Measurements from ENCODE around the gene DNAJC1.

DNA sequence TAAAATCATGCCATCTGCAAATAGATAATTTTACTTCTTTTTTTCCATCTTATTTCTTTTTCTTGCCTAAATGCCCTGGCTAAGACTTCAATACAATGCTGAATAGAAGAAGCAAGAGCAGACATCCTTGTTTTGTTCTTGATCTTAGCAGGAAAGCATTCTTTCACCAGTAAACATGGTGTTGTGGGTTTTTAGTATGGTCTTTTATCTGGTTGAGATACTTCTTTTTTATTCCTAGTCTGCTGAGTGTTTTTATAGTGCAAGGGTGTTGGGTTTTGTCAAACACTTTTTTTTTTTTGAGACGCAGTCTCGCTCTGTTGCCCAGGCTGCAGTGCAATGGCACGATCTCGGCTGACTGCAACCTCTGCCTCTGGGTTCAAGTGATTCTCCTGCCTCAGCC is 232.3 kb downstream of the DNAJC1 start:
- TF ChIP-seq, protein P1, sequence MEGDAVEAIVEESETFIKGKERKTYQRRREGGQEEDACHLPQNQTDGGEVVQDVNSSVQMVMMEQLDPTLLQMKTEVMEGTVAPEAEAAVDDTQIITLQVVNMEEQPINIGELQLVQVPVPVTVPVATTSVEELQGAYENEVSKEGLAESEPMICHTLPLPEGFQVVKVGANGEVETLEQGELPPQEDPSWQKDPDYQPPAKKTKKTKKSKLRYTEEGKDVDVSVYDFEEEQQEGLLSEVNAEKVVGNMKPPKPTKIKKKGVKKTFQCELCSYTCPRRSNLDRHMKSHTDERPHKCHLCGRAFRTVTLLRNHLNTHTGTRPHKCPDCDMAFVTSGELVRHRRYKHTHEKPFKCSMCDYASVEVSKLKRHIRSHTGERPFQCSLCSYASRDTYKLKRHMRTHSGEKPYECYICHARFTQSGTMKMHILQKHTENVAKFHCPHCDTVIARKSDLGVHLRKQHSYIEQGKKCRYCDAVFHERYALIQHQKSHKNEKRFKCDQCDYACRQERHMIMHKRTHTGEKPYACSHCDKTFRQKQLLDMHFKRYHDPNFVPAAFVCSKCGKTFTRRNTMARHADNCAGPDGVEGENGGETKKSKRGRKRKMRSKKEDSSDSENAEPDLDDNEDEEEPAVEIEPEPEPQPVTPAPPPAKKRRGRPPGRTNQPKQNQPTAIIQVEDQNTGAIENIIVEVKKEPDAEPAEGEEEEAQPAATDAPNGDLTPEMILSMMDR (IDR thresholded peaks at IDR 0.05), result no peak
- no peak for TF ChIP-seq POLR2A (IDR thresholded peaks at IDR 0.05)
